HepG2 (cell line): ENCODE data around the gene SGMS1. TPM values are rescaled to one million over a fixed set of nuclear protein-coding genes. Genes with fewer than 3 reads are reported as not detected.

ENCODE experiments used
- ATF5 ChIP-seq: sonication (generic); formaldehyde crosslinking; IDR thresholded peaks from 2 replicates; pipeline ENCODE4 v1.4.0; 2020; ENCODE audit warnings: mild to moderate bottlenecking, low read depth, missing genetic modification reagents
- CREM ChIP-seq, 2 experiments: sonication (generic) in 1 of 2; formaldehyde crosslinking in 1 of 2; IDR thresholded peaks; 2 replicates each; pipeline versions ENCODE4 v1.4.0 to v1.6.1; 2016 to 2020; ENCODE audit warnings: antibody characterized with exemption in 1 of 2, mild to moderate bottlenecking in 1 of 2, missing genetic modification reagents in 1 of 2
- ETV5 ChIP-seq: IDR thresholded peaks from 2 replicates; pipeline ENCODE4 v1.6.1; 2018; ENCODE audit warnings: missing biosample characterization, missing genetic modification reagents, inconsistent platforms, borderline replicate concordance
- MAX ChIP-seq: IDR thresholded peaks from 2 replicates; pipeline ENCODE4 v1.6.1; 2012; ENCODE audit warnings: inconsistent platforms
- MTA1 ChIP-seq: sonication (generic); formaldehyde crosslinking; IDR thresholded peaks from 2 replicates; pipeline ENCODE4 v1.4.0; 2020; ENCODE audit warnings: missing genetic modification reagents, mild to moderate bottlenecking, borderline replicate concordance
- MTERF4 ChIP-seq: sonication (generic); formaldehyde crosslinking; IDR thresholded peaks from 2 replicates; pipeline ENCODE4 v1.8.0; 2023; ENCODE audit warnings: mild to moderate bottlenecking, missing genetic modification reagents
- NCOA1 ChIP-seq: sonication (generic); formaldehyde crosslinking; IDR thresholded peaks from 2 replicates; pipeline ENCODE4 v1.9.0; 2021; ENCODE audit warnings: missing genetic modification reagents
- NFE2L1 ChIP-seq: sonication (generic); formaldehyde crosslinking; IDR thresholded peaks from 2 replicates; pipeline ENCODE4 v1.4.0; 2020; ENCODE audit warnings: missing genetic modification reagents, mild to moderate bottlenecking, borderline replicate concordance
- NFE2L2 ChIP-seq: fragments of 150-350 bp; IDR thresholded peaks from 2 replicates; pipeline ENCODE4 v1.6.1; 2014; ENCODE audit warnings: low read length
- NFKB2 ChIP-seq: sonication (generic); formaldehyde crosslinking; IDR thresholded peaks from 2 replicates; pipeline ENCODE4 v1.4.0; 2020; ENCODE audit warnings: missing genetic modification reagents, borderline replicate concordance
- RXRA ChIP-seq: sonication (generic); formaldehyde crosslinking; IDR thresholded peaks from 2 replicates; pipeline ENCODE4 v1.5.1; 2020; ENCODE audit warnings: missing genetic modification reagents
- SIX4 ChIP-seq: sonication (generic); formaldehyde crosslinking; IDR thresholded peaks from 2 replicates; pipeline ENCODE4 v1.4.0; 2020; ENCODE audit warnings: missing genetic modification reagents
- TBX2 ChIP-seq: sonication (generic); formaldehyde crosslinking; IDR thresholded peaks from 2 replicates; pipeline ENCODE4 v1.5.0; 2020; ENCODE audit warnings: missing genetic modification reagents, mild to moderate bottlenecking, borderline replicate concordance
- USF2 ChIP-seq, 2 experiments: sonication (generic) in 1 of 2; formaldehyde crosslinking in 1 of 2; IDR thresholded peaks; 2 replicates each; pipeline versions ENCODE4 v1.5.1 to v1.6.1; 2011 to 2020; ENCODE audit warnings: borderline replicate concordance in 1 of 2, low read depth in 1 of 2, low read length in 1 of 2, mild to moderate bottlenecking in 1 of 2, missing genetic modification reagents in 1 of 2, moderate library complexity in 1 of 2
- ZNF232 ChIP-seq: sonication (generic); formaldehyde crosslinking; IDR thresholded peaks from 2 replicates; pipeline ENCODE4 v1.4.0; 2020; ENCODE audit warnings: missing genetic modification reagents, borderline replicate concordance
- ZNF251 ChIP-seq: sonication (generic); formaldehyde crosslinking; IDR thresholded peaks from 2 replicates; pipeline ENCODE4 v1.9.0; 2021; ENCODE audit warnings: mild to moderate bottlenecking, missing genetic modification reagents
- ZNF274 ChIP-seq: sonication (generic); formaldehyde crosslinking; IDR thresholded peaks from 2 replicates; pipeline ENCODE4 v1.5.1; 2020; ENCODE audit warnings: mild to moderate bottlenecking, missing genetic modification reagents
- ZNF326 ChIP-seq: sonication (generic); formaldehyde crosslinking; IDR thresholded peaks from 2 replicates; pipeline ENCODE4 v1.4.0; 2020; ENCODE audit warnings: missing genetic modification reagents, borderline replicate concordance
- ZNF550 ChIP-seq: sonication (generic); formaldehyde crosslinking; IDR thresholded peaks from 2 replicates; pipeline ENCODE4 v1.4.0; 2020; ENCODE audit warnings: mild to moderate bottlenecking, missing genetic modification reagents, borderline replicate concordance
- ZNF580 ChIP-seq: IDR thresholded peaks from 2 replicates; pipeline ENCODE4 v1.6.1; 2016; ENCODE audit warnings: low read depth, borderline replicate concordance
- ZNF678 ChIP-seq: sonication (generic); formaldehyde crosslinking; IDR thresholded peaks from 2 replicates; pipeline ENCODE4 v1.4.0; 2020; ENCODE audit warnings: mild to moderate bottlenecking, missing genetic modification reagents
- ZNF737 ChIP-seq: sonication (generic); formaldehyde crosslinking; IDR thresholded peaks from 2 replicates; pipeline ENCODE4 v1.5.0; 2020; ENCODE audit warnings: missing genetic modification reagents, mild to moderate bottlenecking, borderline replicate concordance
- ZNF740 ChIP-seq: sonication (generic); formaldehyde crosslinking; IDR thresholded peaks from 2 replicates; pipeline ENCODE4 v1.4.0; 2020; ENCODE audit warnings: missing genetic modification reagents
- ZNF780A ChIP-seq: sonication (generic); formaldehyde crosslinking; IDR thresholded peaks from 2 replicates; pipeline ENCODE4 v1.8.0; 2022; ENCODE audit warnings: mild to moderate bottlenecking, missing genetic modification reagents, moderate library complexity
- polyA plus RNA-seq, 8 experiments: library from polyadenylated mRNA; depleted of rRNA in 3 of 8; stranded (reverse) in 7 of 8; unstranded in 1 of 8; fragments of >200 nt; fragmentation: Illumina TruSeq in 4 of 8; extraction: Trizol in 4 of 8; gene quantifications; 2 replicates each; pipeline versions ENCODE4 v1.2.1 to v1.2.3, GENCODE V29; 2011 to 2016; ENCODE audit warnings: low read depth in 4 of 8, missing spikeins in 1 of 8, mixed read lengths in 1 of 8; ENCODE audit not compliant: insufficient read depth in 1 of 8
- total RNA-seq, 5 experiments: library from RNA; depleted of rRNA; stranded (reverse); fragments of >200 nt; fragmentation: Illumina TruSeq; extraction: Trizol; gene quantifications; 2 replicates each; pipeline ENCODE4 v1.2.3, GENCODE V29; 2016; ENCODE audit warnings: low read depth in 1 of 5

SGMS1 gene
- total and polyA plus RNA-seq, 2 of the 13 experiments (the other 11 are each of a cell fraction or from before 2014, with no cell fraction given), result 6.5 to 15.1 TPM

GRCh38 chr10:50501924-50502452 lies 121.8 kb downstream of the SGMS1 start (continued):
- TF ChIP-seq USF2 (IDR thresholded peaks at IDR 0.05; ENCODE audit: low read depth, low read length) (no peak), USF2 (CRISPR knock-in tag; IDR thresholded peaks at IDR 0.05; ENCODE audit: borderline replicate concordance) (no peak), NFE2L1 (CRISPR knock-in tag) (no peak), NCOA1 (no peak), ZNF580 (CRISPR knock-in tag) (peak; percentile 81; the same call in 1 of the 2 replicates), NFKB2 (CRISPR knock-in tag) (no peak), ETV5 (CRISPR knock-in tag) (peak; percentile 90), ZNF740 (CRISPR knock-in tag) (no peak), MAX (peak; percentile 33; the same call in 1 of the 2 replicates), ZNF251 (CRISPR knock-in tag) (no peak), MTA1 (CRISPR knock-in tag) (no peak), ZNF550 (no peak), MTERF4 (CRISPR knock-in tag) (no peak), ZNF737 (no peak), ZNF780A (CRISPR knock-in tag) (no peak), ZNF326 (no peak), NFE2L2 (no peak), ZNF678 (CRISPR knock-in tag) (no peak), TBX2 (CRISPR knock-in tag) (peak; percentile 83; the same call in 1 of the 2 replicates), ZNF274 (CRISPR knock-in tag) (no peak), ATF5 (no peak), ZNF232 (CRISPR knock-in tag) (no peak), SIX4 (CRISPR knock-in tag) (no peak), RXRA (no peak; the same call in 1 of the 2 replicates), CREM (IDR thresholded peaks at IDR 0.05) (peak; percentile 46), CREM (CRISPR knock-in tag; IDR thresholded peaks at IDR 0.05) (no peak)
